ENCODE results near the gene ADAM23.

- no peak for TF ChIP-seq TP53 (CRISPR knock-in tag; IDR thresholded peaks at IDR 0.05)
- TF ChIP-seq CTCF (IDR thresholded peaks at IDR 0.05), result no peak
- no peak for TF ChIP-seq JUN (IDR thresholded peaks at IDR 0.05)
- TF ChIP-seq REST (IDR thresholded peaks at IDR 0.05), result no peak
Observed at GRCh38 chr2:206616151-206616550, 172.8 kb downstream of the ADAM23 start.

Data from A549 (cell line).